Keratinocyte (primary cell): ENCODE results near the gene DSCAML1. TPM values are rescaled to one million over a fixed set of nuclear protein-coding genes. Genes with fewer than 3 reads are reported as not detected.

ENCODE experiments used
- DNase-seq: peaks from one replicate; pipeline ENCODE4 v3.0.0-alpha.2; 2011; ENCODE audit warnings: low read depth, missing footprints, low spot score
- FAIRE-seq: peaks from 2 replicates; lab custom pipeline; 2011; peaks lifted over from hg19 to GRCh38; lab: Jason Lieb, UNC
- H2AFZ ChIP-seq: 2 replicates; pipeline ENCODE4 v1.6.0; 2012; ENCODE audit warnings: low read length, control low read depth, inconsistent platforms; ENCODE audit not compliant: control insufficient read depth
- H3K27ac ChIP-seq: 2 replicates; pipeline ENCODE4 v1.5.1; 2011; ENCODE audit warnings: low read length; ENCODE audit not compliant: control insufficient read depth, insufficient read depth
- H3K27me3 ChIP-seq: 3 replicates; pipeline ENCODE4 v1.6.0; 2011; ENCODE audit warnings: low read length; ENCODE audit not compliant: control insufficient read depth, insufficient read depth; ENCODE audit errors: extremely low read depth
- H3K36me3 ChIP-seq, 2 experiments: 2 replicates in 1 of 2; 3 replicates in 1 of 2; pipeline ENCODE4 v1.5.1; 2011; ENCODE audit warnings: low read length in 2 of 2, mild to moderate bottlenecking in 1 of 2; ENCODE audit not compliant: control insufficient read depth in 2 of 2, insufficient read depth in 2 of 2; ENCODE audit errors: extremely low read depth in 1 of 2
- H3K4me1 ChIP-seq: 3 replicates; pipeline ENCODE4 v1.5.1; 2011; ENCODE audit warnings: low read length; ENCODE audit not compliant: control insufficient read depth, insufficient read depth; ENCODE audit errors: extremely low read depth
- H3K4me2 ChIP-seq: 3 replicates; pipeline ENCODE4 v1.6.0; 2011; ENCODE audit warnings: low read depth, low read length; ENCODE audit not compliant: control insufficient read depth, insufficient read depth; ENCODE audit errors: extremely low read depth
- H3K4me3 ChIP-seq, 3 experiments: fragments of 200-600 bp in 1 of 3; sonication (generic) in 1 of 3; 2 replicates in 2 of 3; 3 replicates in 1 of 3; pipeline ENCODE4 v1.5.1; 2011 to 2016; ENCODE audit warnings: low read length in 3 of 3, mild to moderate bottlenecking in 3 of 3, control low read depth in 2 of 3, inconsistent platforms in 1 of 3, low read depth in 1 of 3, mixed read lengths in 1 of 3, mixed run types in 1 of 3, moderate library complexity in 1 of 3; ENCODE audit not compliant: control insufficient read depth in 2 of 3, insufficient read depth in 2 of 3; ENCODE audit errors: extremely low read depth in 1 of 3
- H3K79me2 ChIP-seq: 2 replicates; pipeline ENCODE4 v1.6.0; 2012; ENCODE audit warnings: low read length; ENCODE audit not compliant: control insufficient read depth, insufficient read depth
- H3K9ac ChIP-seq: 3 replicates; pipeline ENCODE4 v1.6.0; 2011; ENCODE audit warnings: low read length; ENCODE audit not compliant: control insufficient read depth, insufficient read depth; ENCODE audit errors: extremely low read depth
- H3K9me1 ChIP-seq: 3 replicates; pipeline ENCODE4 v1.6.0; 2011; ENCODE audit warnings: low read length; ENCODE audit not compliant: control insufficient read depth, insufficient read depth; ENCODE audit errors: extremely low read depth
- H3K9me3 ChIP-seq: 2 replicates; pipeline ENCODE4 v1.5.1; 2012; ENCODE audit warnings: low read depth, low read length; ENCODE audit not compliant: control insufficient read depth
- H4K20me1 ChIP-seq: 3 replicates; pipeline ENCODE4 v1.6.0; 2011; ENCODE audit warnings: low read length; ENCODE audit not compliant: control insufficient read depth, insufficient read depth; ENCODE audit errors: extremely low read depth
- EZH2 ChIP-seq: IDR thresholded peaks from one replicate; pipeline ENCODE4 v1.6.1; 2012; ENCODE audit warnings: inconsistent platforms, mild to moderate bottlenecking, low read length, moderate library complexity
- dilution Hi-C: fragments of 300-500 bp; cut with MboI; formaldehyde crosslinking; loops from one replicate; pipeline ENCODE4 v1.7.0; 2020; ENCODE audit warnings: low sequenced_read_pairs; ENCODE audit not compliant: extremely low pct_ligation_motif_present
- polyA plus RNA-seq, 5 experiments: library from polyadenylated mRNA; depleted of rRNA in 3 of 5; stranded (reverse) in 3 of 5; stranded (forward) in 1 of 5; unstranded in 1 of 5; fragments of >200 nt; gene quantifications; 1 replicate in 1 of 5; 2 replicates in 3 of 5; 3 replicates in 1 of 5; pipeline versions ENCODE4 v1.2.1 to v1.2.3, GENCODE V29; 2011 to 2012; ENCODE audit warnings: missing spikeins in 2 of 5, low read depth in 1 of 5, low replicate concordance in 1 of 5
- TF ChIP-seq, protein P1 (sequence below), 3 experiments: IDR thresholded peaks in 1 of 3; conservative IDR thresholded peaks in 1 of 3; optimal IDR thresholded peaks in 1 of 3; 2 replicates in 2 of 3; 3 replicates in 1 of 3; pipeline versions ENCODE3 to v1.5.1; 2011; ENCODE audit warnings: low read length in 3 of 3, mild to moderate bottlenecking in 3 of 3, moderate library complexity in 2 of 3, control low read depth in 1 of 3, inconsistent platforms in 1 of 3; ENCODE audit not compliant: insufficient read depth in 2 of 3; ENCODE audit errors: extremely low read depth in 1 of 3

The DSCAML1 gene
- polyA plus RNA-seq, 1 donor (not counting 4 experiments of a cell fraction or from before 2014, with no cell fraction given) = not detected

DNA sequence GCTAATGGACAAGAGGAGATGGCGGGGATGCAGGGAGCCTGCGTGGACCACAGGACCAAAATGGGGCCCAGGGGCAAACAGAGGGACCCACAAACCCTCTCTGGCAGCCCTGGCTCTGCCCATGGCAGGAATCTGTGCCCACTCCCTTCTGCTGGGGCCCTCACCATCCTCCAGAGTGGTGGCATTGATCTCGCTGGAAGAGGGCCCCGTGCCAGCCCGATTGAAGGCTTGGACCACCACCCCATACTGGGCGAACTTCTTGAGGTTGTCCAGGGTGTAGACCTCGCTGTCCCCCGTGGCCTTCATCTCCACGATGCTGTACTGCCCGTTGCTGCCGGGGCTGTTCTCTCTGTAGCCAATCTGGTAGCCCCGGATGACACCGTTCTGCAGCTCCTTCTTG lies 332.2 kb downstream of the DSCAML1 start:
- no peak overlapping the region for H3K4me2 ChIP-seq
- FAIRE-seq (no peak), DNase-seq (no peak)
- H3K9me1 ChIP-seq = no peaks in the 10 kb centered on the region
- no peak overlapping the region for H2AFZ ChIP-seq
- TF ChIP-seq EZH2 = no peak
- TF ChIP-seq, protein P1, sequence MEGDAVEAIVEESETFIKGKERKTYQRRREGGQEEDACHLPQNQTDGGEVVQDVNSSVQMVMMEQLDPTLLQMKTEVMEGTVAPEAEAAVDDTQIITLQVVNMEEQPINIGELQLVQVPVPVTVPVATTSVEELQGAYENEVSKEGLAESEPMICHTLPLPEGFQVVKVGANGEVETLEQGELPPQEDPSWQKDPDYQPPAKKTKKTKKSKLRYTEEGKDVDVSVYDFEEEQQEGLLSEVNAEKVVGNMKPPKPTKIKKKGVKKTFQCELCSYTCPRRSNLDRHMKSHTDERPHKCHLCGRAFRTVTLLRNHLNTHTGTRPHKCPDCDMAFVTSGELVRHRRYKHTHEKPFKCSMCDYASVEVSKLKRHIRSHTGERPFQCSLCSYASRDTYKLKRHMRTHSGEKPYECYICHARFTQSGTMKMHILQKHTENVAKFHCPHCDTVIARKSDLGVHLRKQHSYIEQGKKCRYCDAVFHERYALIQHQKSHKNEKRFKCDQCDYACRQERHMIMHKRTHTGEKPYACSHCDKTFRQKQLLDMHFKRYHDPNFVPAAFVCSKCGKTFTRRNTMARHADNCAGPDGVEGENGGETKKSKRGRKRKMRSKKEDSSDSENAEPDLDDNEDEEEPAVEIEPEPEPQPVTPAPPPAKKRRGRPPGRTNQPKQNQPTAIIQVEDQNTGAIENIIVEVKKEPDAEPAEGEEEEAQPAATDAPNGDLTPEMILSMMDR (optimal IDR thresholded peaks at IDR 0.05 in 1 of 3, IDR thresholded peaks at IDR 0.05 in 1 of 3, conservative IDR thresholded peaks at IDR 0.05 in 1 of 3; ENCODE audit: extremely low read depth in 1 of 3, insufficient read depth in 2 of 3, low read length in 3 of 3) = no peak
- no peaks in the 10 kb centered on the region for H3K79me2 ChIP-seq
- dilution Hi-C loops = no loop called here
- no peak overlapping the region for H3K27ac ChIP-seq
- no peaks in the 10 kb centered on the region for H4K20me1 ChIP-seq
- H3K27me3 ChIP-seq = peaks cover 15% of the 10 kb centered on the region
- no peaks in the 10 kb centered on the region for H3K36me3 ChIP-seq
- H3K9ac ChIP-seq = no peak overlapping the region
- H3K9me3 ChIP-seq = no peaks in the 10 kb centered on the region
- no peaks in the 10 kb centered on the region for H3K4me1 ChIP-seq
- H3K4me3 ChIP-seq = no peak overlapping the region

DNA sequence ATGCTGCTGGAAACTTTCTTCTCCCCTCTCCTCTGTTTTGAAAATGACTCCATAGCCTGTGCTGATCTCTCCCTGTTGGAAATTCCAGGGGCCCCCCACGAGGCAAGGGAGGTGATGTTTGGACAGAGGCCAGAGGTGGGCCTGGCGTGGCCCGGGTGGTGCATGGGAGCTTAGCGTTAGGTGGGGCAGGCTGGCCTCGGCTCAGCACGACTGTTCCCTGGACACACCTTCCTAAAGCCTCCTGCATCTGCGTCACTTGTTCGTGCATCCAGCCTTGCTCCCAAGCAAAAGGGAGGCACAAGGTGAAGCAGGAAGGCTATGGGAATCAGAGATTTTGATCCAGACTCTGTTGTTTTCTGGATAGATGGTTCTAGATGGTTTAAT lies 334.2 kb downstream of the DSCAML1 start:
- dilution Hi-C loops = no loop called here
- Histone ChIP-seq H3K27ac (no peak overlapping the region), H3K27me3 (peaks cover 10% of the 10 kb centered on the region), H3K9me3 (no peaks in the 10 kb centered on the region), H3K4me3 (no peak overlapping the region), H3K4me2 (no peak overlapping the region), H3K4me1 (peaks cover 4% of the 10 kb centered on the region), H3K79me2 (no peaks in the 10 kb centered on the region), H3K9me1 (no peaks in the 10 kb centered on the region), H4K20me1 (no peaks in the 10 kb centered on the region), H2AFZ (no peak overlapping the region), H3K9ac (no peak overlapping the region), H3K36me3 (no peaks in the 10 kb centered on the region)
- no peak for DNase-seq
- no peak for FAIRE-seq
- TF ChIP-seq, protein P1 (optimal IDR thresholded peaks at IDR 0.05 in 1 of 3, IDR thresholded peaks at IDR 0.05 in 1 of 3, conservative IDR thresholded peaks at IDR 0.05 in 1 of 3; ENCODE audit: extremely low read depth in 1 of 3, insufficient read depth in 2 of 3, low read length in 3 of 3) = no peak
- TF ChIP-seq EZH2 = no peak
